GM12864 (cell line): ENCODE measurements around the gene KRTAP9-6.

Source experiments
- DNase-seq: peaks from one replicate; pipeline ENCODE4 v3.0.0-alpha.2; 2011; ENCODE audit warnings: low read depth
- H3K4me3 ChIP-seq: 2 replicates; pipeline ENCODE4 v1.5.1; 2011; ENCODE audit warnings: mild to moderate bottlenecking, low read depth, low read length, control low read depth
- CTCF ChIP-seq: IDR thresholded peaks from 2 replicates; pipeline ENCODE4 v1.5.1; 2011; ENCODE audit warnings: low read depth, mild to moderate bottlenecking, moderate library complexity, low read length, control low read depth, inconsistent platforms; ENCODE audit errors: missing control alignments

KRTAP9-6 gene

GRCh38 chr17:41287050-41287449 lies 21.9 kb downstream of the KRTAP9-6 start:
- no peak overlapping the region for H3K4me3 ChIP-seq
- no peak for TF ChIP-seq CTCF
- no peak for DNase-seq

GRCh38 chr17:41294016-41294415 lies 28.8 kb downstream of the KRTAP9-6 start:
- no peak overlapping the region for H3K4me3 ChIP-seq
- no peak for DNase-seq
- no peak for TF ChIP-seq CTCF

GRCh38 chr17:41296846-41297245 lies 31.7 kb downstream of the KRTAP9-6 start:
- no peak overlapping the region for H3K4me3 ChIP-seq
- DNase-seq: no peak
- no peak for TF ChIP-seq CTCF

- no peak for DNase-seq
- no peak overlapping the region for H3K4me3 ChIP-seq
- TF ChIP-seq CTCF: no peak
Measured at GRCh38 chr17:41298458-41299135, 33.4 kb downstream of the KRTAP9-6 start.

- H3K4me3 ChIP-seq: no peak overlapping the region
- TF ChIP-seq CTCF: no peak
- no peak for DNase-seq
Measured at GRCh38 chr17:41301204-41301790, 36.1 kb downstream of the KRTAP9-6 start.

- no peak for TF ChIP-seq CTCF
- H3K4me3 ChIP-seq: no peak within 1 kb of the TSS
- DNase-seq: no peak
Measured at GRCh38 chr17:41301916-41302901, 37.0 kb downstream of the KRTAP9-6 start, which contains the start of gene KRTAP29-1. Gene KRTAP29-1 (minus strand): TSS chr17:41302851. CDS start chr17:41302851, 0 bp downstream.
